Jurkat, Clone E6-1 (cell line): Measurements from ENCODE around the gene GPX2. TPM values are rescaled to one million over a fixed set of nuclear protein-coding genes. Genes with fewer than 3 reads are reported as not detected.

Experiments
- DNase-seq: peaks from one replicate; pipeline ENCODE4 v3.0.0-alpha.2; 2011; ENCODE audit warnings: low read depth, low spot score
- H3K4me3 ChIP-seq: 2 replicates; pipeline ENCODE4 v1.5.1; 2011; ENCODE audit warnings: mild to moderate bottlenecking, low read length, control low read depth, moderate library complexity
- polyA plus RNA-seq: library from polyadenylated mRNA; unstranded; fragments of >200 nt; gene quantifications from one replicate; pipeline ENCODE4 v1.2.1, GENCODE V29; 2012; ENCODE audit warnings: missing spikeins; ENCODE audit not compliant: insufficient read length, insufficient read depth

Gene GPX2
- polyA plus RNA-seq: not detected

GRCh38 chr14:64942531-64943111 is at the start of gene GPX2:
TSS of gene GPX2 (minus strand) at chr14:64942745. CDS start at chr14:64942726, 19 bp downstream.
- no peak for DNase-seq
- no peak within 1 kb of the TSS for H3K4me3 ChIP-seq

- no peak for DNase-seq
- no peak overlapping the region for H3K4me3 ChIP-seq
Measured at GRCh38 chr14:64990939-64991338, 48.4 kb upstream of the GPX2 start.

- peak; percentile 96 for DNase-seq
- H3K4me3 ChIP-seq: peak overlapping the region; percentile 26
Measured at GRCh38 chr14:64990296-64990695, 47.8 kb upstream of the GPX2 start.

- DNase-seq: no peak
- H3K4me3 ChIP-seq: peak overlapping the region; percentile 93
Measured at GRCh38 chr14:64987438-64987767, 44.9 kb upstream of the GPX2 start.

GRCh38 chr14:64986648-64987437 is 44.3 kb upstream of the GPX2 start, which contains the start of gene FNTB:
TSS of gene FNTB (plus strand) at chr14:64986895. CDS start at chr14:64986954, 59 bp downstream.
- DNase-seq: peak; percentile 96
- peak within 1 kb of the TSS; percentile 93 for H3K4me3 ChIP-seq

GRCh38 chr14:64983439-64984310 is 41.1 kb upstream of the GPX2 start:
- peak overlapping the region; percentile 25 for H3K4me3 ChIP-seq
- DNase-seq: peak; percentile 63

GRCh38 chr14:64979336-64980074 is 37.0 kb upstream of the GPX2 start:
- no peak overlapping the region for H3K4me3 ChIP-seq
- DNase-seq: no peak

- H3K4me3 ChIP-seq: no peak overlapping the region
- DNase-seq: no peak
Measured at GRCh38 chr14:64974563-64974962, 32.0 kb upstream of the GPX2 start.

GRCh38 chr14:64973826-64974225 is 31.3 kb upstream of the GPX2 start:
- no peak overlapping the region for H3K4me3 ChIP-seq
- DNase-seq: no peak

GRCh38 chr14:64973026-64973442 is 30.5 kb upstream of the GPX2 start:
- H3K4me3 ChIP-seq: peak overlapping the region; percentile 69
- DNase-seq: no peak

- no peak for DNase-seq
- peak within 1 kb of the TSS; percentile 69 for H3K4me3 ChIP-seq
Measured at GRCh38 chr14:64971943-64972791, 29.6 kb upstream of the GPX2 start, which contains the start of gene RAB15. TSS of gene RAB15 (minus strand) at chr14:64972336. CDS start at chr14:64972076, 260 bp downstream.

GRCh38 chr14:64971491-64971942 is 29.0 kb upstream of the GPX2 start:
- H3K4me3 ChIP-seq: peak overlapping the region; percentile 62
- no peak for DNase-seq

- DNase-seq: no peak
- peak overlapping the region; percentile 62 for H3K4me3 ChIP-seq
Measured at GRCh38 chr14:64970776-64971477, 28.4 kb upstream of the GPX2 start.

GRCh38 chr14:64970041-64970440 is 27.5 kb upstream of the GPX2 start:
- DNase-seq: no peak
- no peak overlapping the region for H3K4me3 ChIP-seq

- DNase-seq: no peak
- H3K4me3 ChIP-seq: no peak overlapping the region
Measured at GRCh38 chr14:64968651-64969050, 26.1 kb upstream of the GPX2 start.

GRCh38 chr14:64968167-64968566 is 25.6 kb upstream of the GPX2 start:
- no peak overlapping the region for H3K4me3 ChIP-seq
- no peak for DNase-seq

GRCh38 chr14:64966976-64967375 is 24.4 kb upstream of the GPX2 start:
- H3K4me3 ChIP-seq: no peak overlapping the region
- no peak for DNase-seq
